Neutrophil (primary cell): Measurements from ENCODE around the gene ADI1.

Experiments
- H3K27ac ChIP-seq: fragments of 200-600 bp; sonication (generic); 2 replicates; pipeline ENCODE4 v1.5.1; 2016; ENCODE audit warnings: mild to moderate bottlenecking, moderate library complexity
- H3K27me3 ChIP-seq: fragments of 200-600 bp; sonication (generic); 2 replicates; pipeline ENCODE4 v1.6.0; 2016; ENCODE audit warnings: mild to moderate bottlenecking
- H3K36me3 ChIP-seq: fragments of 200-600 bp; sonication (generic); 2 replicates; pipeline ENCODE4 v1.5.1; 2017
- H3K4me1 ChIP-seq, 2 experiments: fragments of 200-600 bp in 1 of 2; sonication (generic) in 1 of 2; 1 replicate in 1 of 2; 2 replicates in 1 of 2; pipeline versions ENCODE4 v1.5.1 to v1.6.1; 2013 to 2016; ENCODE audit warnings: low read depth in 1 of 2, low read length in 1 of 2, mild to moderate bottlenecking in 1 of 2, moderate library complexity in 1 of 2; ENCODE audit not compliant: control insufficient read depth in 1 of 2, insufficient read depth in 1 of 2
- H3K4me3 ChIP-seq, 2 experiments: fragments of 200-600 bp in 1 of 2; sonication (generic) in 1 of 2; 1 replicate in 1 of 2; 2 replicates in 1 of 2; pipeline ENCODE4 v1.5.1; 2013 to 2016; ENCODE audit warnings: low read depth in 1 of 2, low read length in 1 of 2, mild to moderate bottlenecking in 1 of 2, moderate library complexity in 1 of 2
- H3K9me3 ChIP-seq: fragments of 200-600 bp; sonication (generic); 2 replicates; pipeline ENCODE4 v1.5.1; 2016
- TF ChIP-seq, protein P1 (sequence below): fragments of 200-600 bp; sonication (generic); IDR thresholded peaks from 2 replicates; pipeline ENCODE4 v1.5.1; 2016; ENCODE audit warnings: antibody characterized with exemption

ADI1 gene

DNA sequence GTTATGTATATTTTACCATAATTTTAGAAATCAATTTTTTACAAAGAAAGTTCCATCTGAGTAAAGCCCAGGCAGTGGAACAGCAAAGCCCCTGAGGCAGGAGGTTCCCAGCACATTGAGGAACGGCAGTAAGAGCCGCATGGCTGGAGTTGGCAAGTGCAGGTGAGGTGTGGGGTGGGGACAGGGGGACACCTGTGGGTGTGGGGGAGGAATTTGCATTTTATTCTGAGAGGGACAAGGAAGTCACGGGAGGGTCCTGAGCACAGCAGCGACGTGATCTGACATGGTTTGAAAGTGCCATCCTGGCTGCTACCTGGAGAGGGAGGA is 16.1 kb upstream of the ADI1 start:
- Histone ChIP-seq H3K27me3 (no peaks in the 10 kb centered on the region), H3K4me3 (no peak overlapping the region), H3K9me3 (no peaks in the 10 kb centered on the region), H3K36me3 (no peaks in the 10 kb centered on the region), H3K4me1 (peaks cover 2 to 4% of the 10 kb centered on the region in 2 experiments), H3K27ac (no peak overlapping the region)
- TF ChIP-seq, protein P1, sequence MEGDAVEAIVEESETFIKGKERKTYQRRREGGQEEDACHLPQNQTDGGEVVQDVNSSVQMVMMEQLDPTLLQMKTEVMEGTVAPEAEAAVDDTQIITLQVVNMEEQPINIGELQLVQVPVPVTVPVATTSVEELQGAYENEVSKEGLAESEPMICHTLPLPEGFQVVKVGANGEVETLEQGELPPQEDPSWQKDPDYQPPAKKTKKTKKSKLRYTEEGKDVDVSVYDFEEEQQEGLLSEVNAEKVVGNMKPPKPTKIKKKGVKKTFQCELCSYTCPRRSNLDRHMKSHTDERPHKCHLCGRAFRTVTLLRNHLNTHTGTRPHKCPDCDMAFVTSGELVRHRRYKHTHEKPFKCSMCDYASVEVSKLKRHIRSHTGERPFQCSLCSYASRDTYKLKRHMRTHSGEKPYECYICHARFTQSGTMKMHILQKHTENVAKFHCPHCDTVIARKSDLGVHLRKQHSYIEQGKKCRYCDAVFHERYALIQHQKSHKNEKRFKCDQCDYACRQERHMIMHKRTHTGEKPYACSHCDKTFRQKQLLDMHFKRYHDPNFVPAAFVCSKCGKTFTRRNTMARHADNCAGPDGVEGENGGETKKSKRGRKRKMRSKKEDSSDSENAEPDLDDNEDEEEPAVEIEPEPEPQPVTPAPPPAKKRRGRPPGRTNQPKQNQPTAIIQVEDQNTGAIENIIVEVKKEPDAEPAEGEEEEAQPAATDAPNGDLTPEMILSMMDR = no peak

GRCh38 chr2:3534251-3534814 is 15.0 kb upstream of the ADI1 start:
- Histone ChIP-seq H3K36me3 (no peaks in the 10 kb centered on the region), H3K4me1 (peaks cover 2 to 4% of the 10 kb centered on the region in 2 experiments), H3K27ac (no peak overlapping the region), H3K4me3 (no peak overlapping the region), H3K9me3 (no peaks in the 10 kb centered on the region), H3K27me3 (no peaks in the 10 kb centered on the region)
- TF ChIP-seq, protein P1 = no peak

- Histone ChIP-seq H3K9me3 (no peaks in the 10 kb centered on the region), H3K27me3 (no peaks in the 10 kb centered on the region), H3K4me3 (no peak overlapping the region), H3K27ac (no peak overlapping the region), H3K4me1 (peaks cover 2 to 4% of the 10 kb centered on the region in 2 experiments), H3K36me3 (no peaks in the 10 kb centered on the region)
- TF ChIP-seq, protein P1 = no peak
These were observed 14.5 kb upstream of the ADI1 start for GRCh38 chr2:3533836-3534235.

DNA sequence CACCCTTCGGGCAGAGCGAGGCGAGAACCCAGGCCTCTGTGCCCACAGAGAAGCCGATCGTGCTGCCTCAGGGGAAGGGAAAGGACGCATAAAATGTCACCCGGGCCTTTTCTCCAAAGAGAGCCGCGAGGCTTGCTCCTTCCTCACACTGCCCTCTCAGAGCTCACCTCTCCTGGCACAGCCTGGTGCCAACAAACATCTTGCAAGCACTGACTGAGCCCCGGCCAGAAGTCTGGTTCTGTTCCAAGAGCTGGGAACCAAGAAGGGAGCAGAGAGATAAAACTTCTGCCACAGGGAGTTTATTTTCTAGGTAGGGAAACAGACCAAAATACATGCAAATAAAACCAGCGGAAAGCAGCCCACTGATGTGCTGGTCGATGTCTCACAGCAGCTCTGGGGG is 13.6 kb upstream of the ADI1 start:
- H3K36me3 ChIP-seq = no peaks in the 10 kb centered on the region
- H3K4me1 ChIP-seq = peaks cover 2 to 4% of the 10 kb centered on the region in 2 experiments
- TF ChIP-seq, protein P1 = no peak
- no peak overlapping the region for H3K27ac ChIP-seq
- H3K27me3 ChIP-seq = no peaks in the 10 kb centered on the region
- H3K9me3 ChIP-seq = no peaks in the 10 kb centered on the region
- no peak overlapping the region for H3K4me3 ChIP-seq

DNA sequence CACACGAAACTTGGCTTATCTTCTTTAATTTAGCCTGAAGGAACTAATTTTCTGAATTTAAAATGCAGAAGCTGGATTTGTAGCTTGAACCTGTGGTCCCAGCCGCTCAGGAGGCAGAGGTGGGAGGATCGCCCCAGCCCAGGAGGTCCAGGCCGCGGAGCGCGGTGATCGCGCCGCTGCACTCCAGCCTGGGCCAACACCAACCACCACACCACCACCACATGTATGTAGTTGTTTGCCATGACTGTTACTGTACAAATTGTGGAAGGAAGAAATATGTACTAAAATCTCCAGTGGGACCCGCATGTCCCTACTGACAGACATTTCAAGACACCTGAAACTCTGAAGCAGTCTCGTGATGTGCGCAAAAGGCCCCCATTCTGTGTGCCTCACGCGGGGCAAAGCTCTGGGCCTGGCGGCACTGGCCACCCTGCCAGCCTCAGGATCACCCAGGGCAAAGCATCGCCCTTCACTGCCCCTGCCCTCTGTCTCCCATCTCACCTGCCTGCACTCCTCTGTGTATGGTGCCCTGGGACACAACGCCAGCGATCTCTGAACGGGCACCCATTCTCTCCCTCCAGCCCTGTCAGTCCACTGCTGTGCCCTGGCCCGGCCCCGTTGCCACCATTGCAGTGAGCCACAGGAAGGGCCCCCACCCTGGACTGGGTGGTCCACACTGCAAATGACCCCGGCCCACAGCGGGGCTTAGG is 10.1 kb upstream of the ADI1 start:
- Histone ChIP-seq H3K27me3 (no peaks in the 10 kb centered on the region), H3K36me3 (no peaks in the 10 kb centered on the region), H3K4me1 (no peaks in the 10 kb centered on the region), H3K27ac (no peak overlapping the region), H3K4me3 (no peak overlapping the region), H3K9me3 (no peaks in the 10 kb centered on the region)
- TF ChIP-seq, protein P1 = no peak
